Measurements from ENCODE around the gene PRSS50.

The PRSS50 gene

GRCh38 chr3:46690798-46691197 is 26.9 kb downstream of the PRSS50 start:
- no peak for TF ChIP-seq CTCF (IDR thresholded peaks at IDR 0.05; ENCODE audit: low read depth, low read length, missing control alignments)
- no peak for DNase-seq (ENCODE audit: extremely low read depth, low read depth)
- no peak overlapping the region for H3K4me3 ChIP-seq (replicated peaks; ENCODE audit: low read depth, low read length)

GRCh38 chr3:46685446-46685845 is 32.2 kb downstream of the PRSS50 start:
- no peak for DNase-seq (ENCODE audit: extremely low read depth, low read depth)
- no peak overlapping the region for H3K4me3 ChIP-seq (replicated peaks; ENCODE audit: low read depth, low read length)
- TF ChIP-seq CTCF (IDR thresholded peaks at IDR 0.05; ENCODE audit: low read depth, low read length, missing control alignments) = no peak

GRCh38 chr3:46684891-46685290 is 32.8 kb downstream of the PRSS50 start:
- TF ChIP-seq CTCF (IDR thresholded peaks at IDR 0.05; ENCODE audit: low read depth, low read length, missing control alignments) = no peak
- no peak overlapping the region for H3K4me3 ChIP-seq (replicated peaks; ENCODE audit: low read depth, low read length)
- DNase-seq (ENCODE audit: extremely low read depth, low read depth) = no peak

- TF ChIP-seq CTCF (IDR thresholded peaks at IDR 0.05; ENCODE audit: low read depth, low read length, missing control alignments) = no peak
- DNase-seq (ENCODE audit: extremely low read depth, low read depth) = no peak
- no peak overlapping the region for H3K4me3 ChIP-seq (replicated peaks; ENCODE audit: low read depth, low read length)
Observed at GRCh38 chr3:46682974-46683373, 34.7 kb downstream of the PRSS50 start.

- no peak for TF ChIP-seq CTCF (IDR thresholded peaks at IDR 0.05; ENCODE audit: low read depth, low read length, missing control alignments)
- DNase-seq (ENCODE audit: extremely low read depth, low read depth) = no peak
- no peak overlapping the region for H3K4me3 ChIP-seq (replicated peaks; ENCODE audit: low read depth, low read length)
Observed at GRCh38 chr3:46681856-46682540, 35.7 kb downstream of the PRSS50 start.

GRCh38 chr3:46681387-46681786 is 36.3 kb downstream of the PRSS50 start:
- no peak for DNase-seq (ENCODE audit: extremely low read depth, low read depth)
- TF ChIP-seq CTCF (IDR thresholded peaks at IDR 0.05; ENCODE audit: low read depth, low read length, missing control alignments) = no peak
- no peak overlapping the region for H3K4me3 ChIP-seq (replicated peaks; ENCODE audit: low read depth, low read length)

- no peak overlapping the region for H3K4me3 ChIP-seq (replicated peaks; ENCODE audit: low read depth, low read length)
- TF ChIP-seq CTCF (IDR thresholded peaks at IDR 0.05; ENCODE audit: low read depth, low read length, missing control alignments) = no peak
- DNase-seq (ENCODE audit: extremely low read depth, low read depth) = no peak
Observed at GRCh38 chr3:46680298-46680826, 37.3 kb downstream of the PRSS50 start.

All from HFF-Myc (cell line).